ENCODE results near the gene RAC3.

RAC3 gene

GRCh38 chr17:81999587-81999975 lies 31.9 kb upstream of the RAC3 start:
- DNase-seq = no peak

- DNase-seq = no peak
These were observed 31.3 kb upstream of the RAC3 start for GRCh38 chr17:81999976-82000802.

DNA sequence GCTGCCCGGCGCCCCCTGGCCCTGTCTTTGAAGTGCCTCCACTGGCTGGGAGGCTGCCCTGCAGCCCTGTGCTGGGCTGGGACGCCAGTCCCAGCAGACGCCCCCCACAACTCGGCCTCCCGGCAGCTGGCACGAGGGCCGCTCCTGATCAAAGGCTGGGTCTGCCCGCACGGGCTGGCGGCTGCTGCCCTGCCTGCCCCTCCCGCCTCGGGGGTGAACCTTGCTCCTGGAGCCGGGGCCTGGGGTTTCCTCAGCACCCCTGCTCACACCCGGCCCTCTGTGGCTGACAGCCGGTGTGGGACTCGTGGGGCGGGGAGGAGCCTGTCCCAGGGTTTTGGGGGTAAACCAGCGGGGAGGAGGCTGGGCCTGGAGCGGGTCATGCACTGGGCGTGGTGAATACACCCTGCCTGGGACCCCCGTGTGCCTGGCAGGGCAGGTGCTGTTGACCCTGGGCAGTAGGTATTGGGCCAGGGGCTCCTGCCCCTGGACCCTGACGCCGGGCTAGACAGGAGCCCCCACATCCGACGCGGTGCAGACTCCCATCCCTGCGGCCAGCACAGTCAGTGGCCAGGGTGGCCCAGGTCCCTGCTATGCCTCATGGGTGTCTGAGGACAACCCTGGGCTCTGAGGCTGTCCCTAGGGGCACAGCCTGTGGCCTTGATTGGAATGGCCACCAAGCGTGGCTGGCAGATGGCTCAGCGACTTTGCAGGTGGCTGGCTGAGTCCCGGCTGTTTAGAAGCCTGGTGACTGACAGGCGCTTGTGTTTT lies 30.5 kb upstream of the RAC3 start:
- no peak for DNase-seq

GRCh38 chr17:82001571-82002056 lies 29.9 kb upstream of the RAC3 start:
- no peak for DNase-seq

GRCh38 chr17:82003411-82004381 lies 27.8 kb upstream of the RAC3 start:
- DNase-seq = no peak

DNA sequence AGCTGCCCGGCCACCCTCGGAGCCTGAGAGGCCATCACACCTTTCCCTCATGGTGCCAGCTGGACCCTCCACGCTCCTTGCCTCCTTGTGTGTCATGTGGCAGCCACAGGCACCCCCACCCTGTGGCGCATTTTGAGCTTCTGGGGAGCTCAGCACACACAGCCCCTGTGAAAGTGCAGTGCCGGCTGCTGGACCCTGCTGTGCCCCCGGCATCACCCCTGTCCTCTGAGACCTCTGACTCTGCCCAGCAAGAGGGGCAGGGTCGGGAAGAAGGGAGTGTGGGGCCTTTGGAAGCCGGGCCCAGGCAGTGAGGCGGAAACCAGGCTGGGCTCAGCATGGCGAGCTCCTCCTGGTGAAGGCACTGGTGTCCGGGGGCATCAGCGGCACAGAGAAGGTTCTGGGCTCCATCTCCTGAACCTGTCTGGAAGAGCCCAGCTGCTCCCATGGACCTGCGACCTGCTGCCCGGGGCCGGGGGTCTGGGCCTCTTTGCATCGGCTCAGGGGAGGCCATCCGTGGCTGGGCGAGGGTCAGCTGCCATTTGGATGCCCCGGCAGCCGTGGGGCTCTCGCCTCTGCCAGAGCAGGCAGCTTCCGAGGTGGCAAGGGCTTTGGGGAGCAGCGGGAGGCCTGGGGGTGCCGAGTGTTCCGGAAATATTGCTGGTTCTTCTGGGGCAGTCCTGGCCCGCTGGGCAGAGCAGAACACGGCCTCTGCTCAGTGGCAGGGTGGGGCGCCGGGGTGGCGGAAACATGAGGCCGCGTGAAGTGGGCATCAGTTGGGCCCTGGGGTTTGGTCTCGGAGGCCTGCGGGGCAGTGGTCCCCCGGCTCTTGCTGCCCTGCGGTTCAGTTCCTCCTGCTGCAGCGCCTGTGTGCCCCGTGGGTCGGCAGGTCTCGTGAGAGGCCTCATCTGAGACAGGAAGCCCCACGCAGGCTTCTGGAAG lies 26.7 kb upstream of the RAC3 start:
- DNase-seq = no peak

DNA sequence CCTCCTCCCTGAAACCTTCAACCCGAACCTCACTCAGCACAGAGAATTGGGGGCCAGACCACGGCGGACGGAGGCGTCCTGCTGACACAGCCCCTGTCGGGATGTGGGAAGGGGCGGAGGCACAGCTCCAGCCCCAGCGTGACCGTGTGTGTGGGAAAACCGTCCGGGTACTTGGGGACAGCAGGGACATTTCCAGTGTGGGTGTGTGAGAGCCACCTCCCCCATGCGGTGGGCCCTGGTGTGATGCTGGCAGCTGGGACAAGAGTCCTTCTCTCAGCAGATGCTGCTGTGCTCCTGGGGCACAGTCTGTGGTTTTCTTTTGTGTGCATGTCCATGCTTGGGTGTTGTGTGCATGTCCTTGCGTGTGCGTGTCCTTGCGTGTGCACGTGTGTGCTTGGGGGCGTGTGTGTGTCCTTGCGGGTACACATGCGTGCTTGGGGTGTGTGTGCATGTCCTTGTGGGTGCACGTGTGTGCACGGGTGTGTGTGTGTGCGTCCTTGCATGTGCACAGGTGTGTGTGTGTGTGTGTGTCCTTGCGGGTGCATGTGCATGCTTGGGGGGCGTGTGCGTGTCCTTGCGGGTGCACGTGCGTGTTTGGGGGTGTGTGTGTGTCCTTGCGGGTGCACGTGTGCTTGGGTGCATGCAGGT lies 25.7 kb upstream of the RAC3 start:
- DNase-seq = no peak

DNA sequence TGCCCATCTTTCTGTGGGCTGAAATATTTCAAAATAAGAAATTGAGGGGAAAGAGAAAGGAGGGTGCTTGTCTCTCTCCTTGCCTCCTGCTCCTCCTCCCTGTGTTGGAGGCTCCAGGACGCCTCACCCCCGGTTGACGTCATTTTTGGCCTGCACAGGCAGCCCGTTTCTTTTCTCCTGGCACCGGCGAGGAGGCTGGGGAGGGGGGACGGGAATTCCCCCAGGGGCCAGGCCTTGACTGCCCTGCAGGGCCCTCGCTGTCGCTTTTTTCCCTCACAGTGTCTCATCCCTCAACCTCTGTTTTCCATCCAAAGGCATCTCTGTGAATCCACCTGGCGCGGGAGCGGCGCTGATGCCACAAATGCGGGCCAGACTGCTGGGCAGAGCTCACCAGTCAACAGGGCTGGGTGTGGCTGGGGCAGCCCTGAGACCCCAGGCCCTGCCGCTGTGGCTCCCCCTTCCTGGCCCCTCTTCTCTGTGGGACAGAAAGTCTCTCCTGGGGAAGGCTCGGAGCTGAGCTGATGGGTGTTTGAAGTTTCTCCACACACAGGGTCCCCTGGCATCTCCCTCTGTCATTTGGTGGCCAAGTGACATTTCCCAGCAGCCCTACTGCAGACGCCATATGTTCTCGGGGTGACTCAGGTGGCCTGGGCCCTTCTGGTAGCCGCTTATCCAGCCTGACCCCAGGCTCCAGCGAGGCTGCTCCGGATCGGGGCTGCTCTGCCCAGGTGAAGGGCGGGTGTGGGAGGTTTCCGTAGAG lies 24.8 kb upstream of the RAC3 start:
- DNase-seq = no peak

GRCh38 chr17:82007228-82007494 lies 24.3 kb upstream of the RAC3 start:
- DNase-seq = no peak

DNA sequence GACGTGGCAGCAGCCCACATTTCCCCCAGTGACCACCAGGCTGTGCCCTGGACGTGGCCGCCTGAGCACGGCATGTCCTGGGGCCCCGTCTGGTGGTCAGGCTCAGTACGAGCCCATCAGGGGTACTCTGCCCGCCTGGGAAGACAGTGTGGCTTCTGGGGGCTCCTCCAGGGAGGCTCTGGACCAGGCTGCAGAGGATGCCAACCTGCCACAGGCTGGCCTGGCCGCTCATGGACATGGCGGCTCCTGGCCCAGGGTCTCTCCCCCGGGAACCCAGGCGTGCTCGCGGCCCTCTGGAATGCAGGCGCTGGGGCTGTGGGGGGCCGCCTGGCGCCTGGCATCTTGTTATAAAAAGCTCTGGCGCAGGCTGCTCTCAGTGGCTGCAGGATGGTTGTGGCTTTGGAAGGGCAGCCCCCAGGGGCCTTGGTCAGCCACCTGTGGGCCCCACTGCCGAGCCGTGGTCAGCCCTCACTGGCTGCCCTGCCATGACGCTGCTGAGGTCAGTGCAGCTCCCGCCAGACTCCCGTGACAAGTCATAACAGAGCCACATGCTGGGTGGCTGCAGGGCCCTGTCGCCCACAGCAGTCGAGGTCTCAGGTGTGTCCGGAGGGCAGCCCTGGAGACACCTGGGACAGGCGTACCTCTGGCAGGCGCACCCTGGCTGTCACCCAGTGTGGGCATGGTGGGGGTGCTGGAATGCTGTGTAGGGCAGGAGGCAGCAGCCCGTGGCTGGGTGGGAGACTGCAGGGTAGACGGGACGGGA lies 23.8 kb upstream of the RAC3 start:
- no peak for DNase-seq

GRCh38 chr17:82008258-82008940 lies 23.1 kb upstream of the RAC3 start:
- no peak for DNase-seq

DNA sequence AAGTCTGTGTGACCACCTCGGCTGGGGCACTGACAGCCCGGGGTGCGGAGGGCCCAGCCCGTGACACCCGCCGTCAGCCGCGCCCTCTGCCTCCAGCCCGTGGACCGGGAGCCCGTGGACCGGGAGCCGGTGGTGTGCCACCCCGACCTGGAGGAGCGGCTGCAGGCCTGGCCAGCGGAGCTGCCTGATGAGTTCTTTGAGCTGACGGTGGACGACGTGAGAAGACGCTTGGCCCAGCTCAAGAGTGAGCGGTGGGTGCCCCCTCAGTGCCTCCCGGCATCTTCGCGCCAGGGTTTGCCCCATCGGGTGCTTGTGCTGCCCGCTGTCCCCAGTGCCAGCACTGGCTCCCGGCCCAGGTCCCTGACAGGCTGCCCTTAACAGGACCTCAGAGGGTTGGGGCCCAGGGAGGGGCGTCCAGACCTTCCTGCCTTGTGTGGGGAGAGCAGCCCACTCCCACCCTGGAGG lies 22.5 kb upstream of the RAC3 start:
- DNase-seq = no peak

DNA sequence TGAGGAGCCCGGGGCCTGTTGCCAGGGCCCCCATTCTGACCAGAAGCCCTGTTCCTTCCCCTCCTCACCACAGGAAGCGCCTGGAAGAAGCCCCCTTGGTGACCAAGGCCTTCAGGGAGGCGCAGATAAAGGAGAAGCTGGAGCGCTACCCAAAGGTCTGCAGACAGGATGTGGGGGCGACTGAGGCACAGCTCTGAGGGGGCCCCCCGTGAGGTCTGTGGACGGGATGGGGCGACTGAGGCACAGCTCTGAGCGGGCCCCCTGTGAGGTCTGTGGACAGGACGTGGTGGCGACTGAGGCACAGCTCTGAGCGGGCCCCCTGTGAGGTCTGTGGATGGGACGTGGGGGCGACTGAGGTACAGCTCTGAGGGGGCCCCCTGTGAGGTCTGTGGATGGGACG lies 22.1 kb upstream of the RAC3 start:
- DNase-seq = no peak

DNA sequence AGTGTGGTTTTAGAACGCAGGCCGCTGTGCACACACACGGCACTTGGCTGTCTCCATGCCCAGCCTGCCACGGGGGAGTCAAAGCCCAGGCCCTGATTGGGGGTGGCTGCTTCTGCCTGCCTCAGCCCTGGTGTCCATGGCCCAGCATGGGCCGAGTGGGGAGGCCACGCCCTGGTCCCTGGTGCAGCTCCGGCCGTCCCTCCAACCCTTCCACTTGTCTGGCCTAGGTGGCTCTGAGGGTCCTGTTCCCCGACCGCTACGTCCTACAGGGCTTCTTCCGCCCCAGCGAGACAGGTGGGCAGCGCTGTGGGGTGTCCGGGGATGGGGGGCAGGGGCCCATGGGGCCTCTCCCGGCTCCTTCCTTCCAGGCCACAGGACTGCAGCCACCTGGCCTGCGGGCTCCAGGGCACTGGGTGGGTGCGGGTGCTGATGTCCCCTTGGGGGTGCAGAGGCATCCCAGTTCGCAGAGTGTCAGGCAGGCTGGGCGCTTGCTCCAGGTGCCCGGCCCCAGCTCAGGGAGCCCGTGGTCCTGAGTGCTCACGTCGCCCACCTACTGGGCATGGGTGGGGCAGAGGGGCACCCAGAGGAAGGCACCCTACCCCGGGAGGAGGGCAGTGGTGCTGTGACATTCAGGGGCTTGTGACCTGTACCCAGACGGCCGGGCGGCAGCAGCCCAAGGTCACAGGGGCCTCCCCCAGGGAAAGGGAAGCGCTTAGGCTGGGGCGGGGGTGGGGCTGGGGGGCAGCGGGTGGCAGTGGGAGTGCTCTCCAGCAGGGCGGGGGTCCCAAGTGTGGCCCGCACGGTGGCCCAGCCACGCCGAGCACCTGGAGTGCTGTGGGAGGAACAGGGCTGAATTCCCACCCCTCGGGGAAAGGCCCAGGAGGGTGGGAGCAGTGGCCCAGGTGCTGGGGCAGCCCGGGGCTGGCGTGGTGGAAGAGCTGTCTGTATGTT lies 20.6 kb upstream of the RAC3 start:
- DNase-seq = no peak

- no peak for DNase-seq
These were observed 19.8 kb upstream of the RAC3 start for GRCh38 chr17:82011617-82012187.

- no peak for DNase-seq
These were observed 19.2 kb upstream of the RAC3 start for GRCh38 chr17:82012261-82012639.

DNA sequence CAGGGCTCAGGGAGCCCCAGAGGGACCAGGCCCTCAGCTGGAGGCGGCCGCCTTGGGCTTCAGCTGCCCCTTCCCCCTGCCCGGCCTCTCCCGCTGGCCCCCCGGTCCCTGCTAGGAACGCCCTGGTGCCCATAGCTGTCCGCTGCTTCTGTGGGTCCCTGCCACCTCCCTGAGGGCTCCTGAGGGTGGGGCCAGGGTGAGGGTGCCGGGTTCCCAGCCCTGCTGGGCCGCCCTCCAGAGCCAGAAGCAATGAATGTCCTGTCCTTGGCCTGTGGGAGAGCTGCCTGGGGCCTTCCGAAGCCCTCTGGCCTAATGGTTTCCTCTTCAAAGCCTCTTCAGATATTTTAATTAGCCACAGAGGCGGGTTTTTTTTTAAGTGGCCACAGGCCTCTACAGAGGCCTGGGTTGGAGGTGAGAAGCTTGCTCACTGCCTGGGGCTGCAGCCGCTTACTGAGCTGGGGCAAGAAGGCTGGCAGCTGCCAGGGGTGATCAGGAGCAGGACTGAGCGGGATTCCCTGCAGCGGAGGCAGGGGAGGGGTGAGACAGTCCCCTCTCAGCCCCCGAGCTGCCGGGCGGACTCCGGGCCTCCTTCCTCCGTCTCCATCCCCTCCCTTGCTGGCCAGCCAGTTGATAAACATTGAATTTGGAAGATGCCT lies 18.7 kb upstream of the RAC3 start:
- DNase-seq = no peak
